GM12878 (cell line): ENCODE measurements around the gene LTA. TPM values are rescaled to one million over a fixed set of nuclear protein-coding genes. Genes with fewer than 3 reads are reported as not detected.

ENCODE experiments used
- ATAC-seq: fragments of 200-7000 bp; cut with Tn5 transposase; 3 replicates; pipeline ENCODE4 v1.9.1; 2020; ENCODE audit warnings: mild to moderate bottlenecking, moderate library complexity
- BruUV-seq: library from RNA; stranded (reverse); fragments of 400-500 nt; replicated peaks from 2 replicates; lab custom pipeline; 2021; lab: Mats Ljungman, UMichigan
- CTCF ChIA-PET: fragments of 300-600 bp; sonication (Branson Sonifier 250); formaldehyde crosslinking; extraction: SDS; loops from one replicate; lab custom pipeline; 2021; ENCODE audit warnings: inconsistent platforms; lab: Yijun Ruan, JAX
- POLR2A ChIA-PET: fragments of 350-600 bp; formaldehyde crosslinking; extraction: SDS; loops from one replicate; lab custom pipeline; 2021; ENCODE audit warnings: inconsistent platforms; lab: Charles Lee
- RAD21 ChIA-PET: fragments of 300-600 bp; sonication (Branson Sonifier 250); formaldehyde crosslinking; loops from one replicate; lab custom pipeline; 2023; ENCODE audit warnings: antibody characterized with exemption; ENCODE audit not compliant: unreplicated experiment; lab: Charles Lee
- SMC1A ChIA-PET: fragments of 300-600 bp; sonication (Branson Sonifier 250); formaldehyde crosslinking; loops from one replicate; lab custom pipeline; 2023; ENCODE audit not compliant: unreplicated experiment, uncharacterized antibody; lab: Charles Lee
- DNase-seq: peaks from one replicate; pipeline ENCODE4 v3.0.0-alpha.2; 2011; ENCODE audit warnings: low read depth, low spot score
- FAIRE-seq: peaks from 3 replicates; lab custom pipeline; 2011; peaks lifted over from hg19 to GRCh38; lab: Jason Lieb, UNC
- H2AFZ ChIP-seq: 2 replicates; pipeline ENCODE4 v1.6.0; 2011; ENCODE audit warnings: low read depth, low read length, control low read depth; ENCODE audit not compliant: control insufficient read depth
- H3K27ac ChIP-seq: 2 replicates; pipeline ENCODE4 v1.5.1; 2011; ENCODE audit warnings: control low read depth; ENCODE audit not compliant: control insufficient read depth, insufficient read depth
- H3K27me3 ChIP-seq, 2 experiments: replicated peaks in 1 of 2; 2 replicates each; pipeline versions ENCODE4 v1.6.0 to v1.6.1; 2011; ENCODE audit warnings: low read length in 1 of 2; ENCODE audit not compliant: control insufficient read depth in 2 of 2, insufficient read depth in 2 of 2
- H3K36me3 ChIP-seq, 2 experiments: 2 replicates each; pipeline ENCODE4 v1.5.1; 2011; ENCODE audit warnings: low read length in 1 of 2; ENCODE audit not compliant: control insufficient read depth in 2 of 2, insufficient read depth in 2 of 2
- H3K4me1 ChIP-seq: 2 replicates; pipeline ENCODE4 v1.6.1; 2011; ENCODE audit warnings: mild to moderate bottlenecking, low read length, moderate library complexity, mixed read lengths; ENCODE audit not compliant: control insufficient read depth, insufficient read depth
- H3K4me2 ChIP-seq: 2 replicates; pipeline ENCODE4 v1.6.0; 2011; ENCODE audit warnings: control low read depth; ENCODE audit not compliant: control insufficient read depth, insufficient read depth
- H3K4me3 ChIP-seq: fragments of 200-600 bp; sonication (generic); 2 replicates; pipeline ENCODE4 v1.5.1; 2016
- H3K79me2 ChIP-seq: 2 replicates; pipeline ENCODE4 v1.6.0; 2011; ENCODE audit warnings: low read length; ENCODE audit not compliant: control insufficient read depth, insufficient read depth
- H3K9ac ChIP-seq: 2 replicates; pipeline ENCODE4 v1.8.0; 2011; ENCODE audit warnings: low read length, control low read depth, mixed read lengths; ENCODE audit not compliant: control insufficient read depth, insufficient read depth
- H3K9me3 ChIP-seq: replicated peaks from 3 replicates; pipeline ENCODE4 v1.5.1; 2011; ENCODE audit warnings: mild to moderate bottlenecking, low read length; ENCODE audit not compliant: control insufficient read depth, insufficient read depth
- H4K20me1 ChIP-seq: 2 replicates; pipeline ENCODE4 v1.6.0; 2011; ENCODE audit not compliant: control insufficient read depth, insufficient read depth
- BACH1 ChIP-seq: fragments of 450-650 bp; IDR thresholded peaks from 2 replicates; pipeline ENCODE4 v1.6.1; 2017; ENCODE audit warnings: mild to moderate bottlenecking, borderline replicate concordance
- BCL11A ChIP-seq: IDR thresholded peaks from 2 replicates; pipeline ENCODE4 v1.6.1; 2011; ENCODE audit warnings: low read depth, low read length
- CEBPB ChIP-seq, 2 experiments: fragments of 150-350 bp in 1 of 2; IDR thresholded peaks; 2 replicates each; pipeline ENCODE4 v1.6.1; 2012 to 2014; ENCODE audit warnings: low read depth in 2 of 2, low read length in 2 of 2, borderline replicate concordance in 1 of 2, inconsistent platforms in 1 of 2
- CHD4 ChIP-seq: fragments of 200-600 bp; sonication (generic); IDR thresholded peaks from 2 replicates; pipeline ENCODE4 v1.6.1; 2016; ENCODE audit warnings: mild to moderate bottlenecking
- CREM ChIP-seq: IDR thresholded peaks from 2 replicates; pipeline ENCODE4 v1.6.1; 2014; ENCODE audit warnings: antibody characterized with exemption, low read depth
- HCFC1 ChIP-seq: fragments of 150-350 bp; IDR thresholded peaks from 2 replicates; pipeline ENCODE4 v1.6.1; 2014; ENCODE audit warnings: low read length
- HDGF ChIP-seq: fragments of 450-650 bp; IDR thresholded peaks from 2 replicates; pipeline ENCODE4 v1.6.1; 2016; ENCODE audit warnings: antibody characterized with exemption
- IKZF2 ChIP-seq, 2 experiments: fragments of 450-650 bp; IDR thresholded peaks; 2 replicates each; pipeline ENCODE4 v1.6.1; 2017; ENCODE audit warnings: mild to moderate bottlenecking in 2 of 2, moderate library complexity in 2 of 2
- MTA3 ChIP-seq: IDR thresholded peaks from 2 replicates; pipeline ENCODE4 v1.6.1; 2012; ENCODE audit warnings: low read length, inconsistent platforms, borderline replicate concordance
- POU2F2 ChIP-seq: IDR thresholded peaks from 3 replicates; pipeline ENCODE4 v1.6.1; 2011; ENCODE audit warnings: low read depth, mild to moderate bottlenecking, low read length, borderline replicate concordance
- RBBP5 ChIP-seq: fragments of 200-600 bp; sonication (generic); conservative IDR thresholded peaks from 2 replicates; pipeline ENCODE4 v1.6.1; 2016
- RCOR1 ChIP-seq: conservative IDR thresholded peaks from 2 replicates; pipeline ENCODE4 v1.6.1; 2012; ENCODE audit warnings: low read depth, low read length, improper control_type of control experiment
- TCF12 ChIP-seq: IDR thresholded peaks from 2 replicates; pipeline ENCODE4 v1.6.1; 2011; ENCODE audit warnings: low read depth, mild to moderate bottlenecking, low read length
- WRNIP1 ChIP-seq: IDR thresholded peaks from 2 replicates; pipeline ENCODE4 v1.6.1; 2011; ENCODE audit warnings: low read depth, low read length, improper control_type of control experiment, borderline replicate concordance
- ZNF274 ChIP-seq: IDR thresholded peaks from one replicate; pipeline ENCODE4 v1.8.0; 2011; ENCODE audit not compliant: insufficient read length, insufficient read depth
- WGBS: methylation state at CpG from one replicate; pipeline ENCODE4 v1.1.6; 2016; ENCODE audit warnings: low lambda C conversion rate; ENCODE audit not compliant: insufficient replicate concordance, insufficient coverage; ENCODE audit errors: missing lambda C conversion rate; 5-methylcytosine and 5-hydroxymethylcytosine counted together
- in situ Hi-C: fragments of 300-500 bp; cut with MboI; formaldehyde crosslinking; loops from 9 replicates; pipeline ENCODE4 v1.14.3; 2018; ENCODE audit warnings: mixed read lengths
- intact Hi-C: fragments of 100-400 bp; cut with micrococcal nuclease; formaldehyde crosslinking; loops from one replicate; pipeline ENCODE4 v1.14.2; 2022; ENCODE audit not compliant: unreplicated experiment
- polyA plus RNA-seq, 11 experiments: library from polyadenylated mRNA; depleted of rRNA in 4 of 11; unstranded in 6 of 11; stranded (reverse) in 5 of 11; fragments of >200 nt; fragmentation: Nextera tagmentation in 4 of 11; fragmentation: Illumina TruSeq in 1 of 11; extraction: Ambion mirVana in 4 of 11; extraction: Trizol in 1 of 11; gene quantifications; 1 replicate in 1 of 11; 2 replicates in 10 of 11; pipeline versions ENCODE4 v1.2.1 to v1.2.3, GENCODE V29; 2011 to 2016; ENCODE audit warnings: inconsistent platforms in 2 of 11, missing spikeins in 2 of 11, low read depth in 1 of 11
- total RNA-seq, 4 experiments: library from RNA; depleted of rRNA in 3 of 4; stranded (reverse); fragments of >200 nt in 3 of 4; fragmentation: Illumina TruSeq in 1 of 4; extraction: Trizol in 1 of 4; gene quantifications; 2 replicates each; pipeline versions ENCODE4 v1.2.1 to v1.2.3, GENCODE V29; 2013 to 2021
- TF ChIP-seq, protein P1 (sequence below): IDR thresholded peaks from 2 replicates; pipeline ENCODE4 v1.6.1; 2012; ENCODE audit warnings: low read depth, low read length, improper control_type of control experiment
- TF ChIP-seq, protein P2 (sequence below): fragments of 450-650 bp; IDR thresholded peaks from 2 replicates; pipeline ENCODE4 v1.6.1; 2017; ENCODE audit warnings: mild to moderate bottlenecking
- TF ChIP-seq, protein P3 (sequence below): IDR thresholded peaks from 2 replicates; pipeline ENCODE4 v1.6.1; 2012; ENCODE audit warnings: low read depth, low read length, improper control_type of control experiment

LTA gene
- total and polyA plus RNA-seq, 10 of the 15 experiments (the other 5 are each of a cell fraction or from before 2014, with no cell fraction given) = 27.5 to 100 (median 75.1) TPM

DNA sequence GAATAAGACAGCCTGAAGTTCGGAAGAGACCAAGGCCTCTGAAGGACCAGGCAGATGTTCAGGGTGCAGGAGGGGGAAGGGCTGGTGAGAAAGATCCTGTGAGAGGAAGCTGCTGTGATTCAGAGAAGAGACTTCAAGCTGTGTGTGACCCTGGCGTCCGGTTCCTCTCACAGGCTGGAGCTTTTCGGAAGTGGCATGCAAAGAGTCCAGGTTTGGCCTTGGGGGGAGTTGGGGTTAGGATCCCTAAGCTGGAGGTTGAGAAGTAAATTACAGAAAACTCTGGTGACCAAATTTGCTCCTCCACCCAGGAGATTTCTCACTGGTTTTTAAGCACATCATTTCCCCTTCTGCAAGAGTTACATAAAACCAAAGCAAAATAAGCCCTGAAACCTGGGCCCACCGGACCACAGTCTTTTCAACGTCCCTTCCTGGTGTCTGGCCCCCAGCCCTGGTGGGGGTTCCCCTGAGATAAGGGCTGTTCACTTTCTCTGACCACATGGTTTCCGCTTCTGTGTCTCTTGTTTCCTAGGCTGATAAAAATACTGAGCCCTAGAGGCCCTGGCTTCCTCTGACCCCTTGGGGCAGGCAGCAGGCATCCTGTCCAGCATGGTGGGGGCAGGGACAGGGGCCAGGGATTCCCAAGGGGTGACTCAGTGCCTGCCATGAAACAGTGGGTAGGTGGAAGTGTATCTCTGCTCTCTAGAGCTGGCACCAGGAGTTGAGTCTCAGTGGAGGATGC, 12.0 kb upstream of the LTA start:
- Histone ChIP-seq H4K20me1 (no peaks in the 10 kb centered on the region), H3K9me3 (no peaks in the 10 kb centered on the region), H3K9ac (peak overlapping the region; percentile 84), H3K4me2 (peak overlapping the region; percentile 94), H3K79me2 (peaks cover 16% of the 10 kb centered on the region), H3K36me3 (peaks cover 0 to 8% of the 10 kb centered on the region in 2 experiments; a peak in 2 of 4 replicates), H2AFZ (no peak overlapping the region), H3K27me3 (no peaks in the 10 kb centered on the region), H3K4me1 (peaks cover 79% of the 10 kb centered on the region), H3K4me3 (peak overlapping the region; percentile 55; the same call in 1 of the 2 replicates), H3K27ac (peak overlapping the region; percentile 99)
- POLR2A ChIA-PET = interaction anchor here (0.8 to 9.1 kb wide), 10 partner anchors 9 to 56 kb away, joined by 3 to 255 read pairs (median 6); partner anchors contain the start of genes DDX39B, LTB, NCR3 and NFKBIL1
- DNase-seq = peak; percentile 88
- intact Hi-C loops (loop anchor here (1.0 to 2.0 kb wide), 3 partner anchors 8 to 21 kb away; no protein-coding TSS in a partner anchor), in situ Hi-C loops (loop anchor here (25.0 kb wide), 2 partner anchors 1052 to 1402 kb away; partner anchors contain the start of genes BRD2 and HLA-DMA)
- 0% methylated on average over 7 of the region's 7 CpGs for WGBS
- peak; percentile 52 for FAIRE-seq
- peak; percentile 77 for ATAC-seq
- BruUV-seq = no TSS peak
- SMC1A ChIA-PET = interaction anchor here (0.9 to 34.7 kb wide), 5 partner anchors 9 to 64 kb away, joined by 3 to 1989 read pairs (median 7); partner anchors contain the start of genes ATP6V1G2, LST1, LTA and LTB
- CTCF ChIA-PET = interaction anchor here (0.9 to 34.8 kb wide), 5 partner anchors 8 to 28 kb away, joined by 4 to 2098 read pairs (median 27); partner anchors contain the start of genes LST1, LTA, LTB and NCR3
- RAD21 ChIA-PET = interaction anchor here (0.5 to 15.9 kb wide), 5 partner anchors 9 to 265 kb away, joined by 3 to 620 read pairs (median 62); partner anchors contain the start of genes ATP6V1G2, LST1, LTA and LTB
- TF ChIP-seq TCF12 (peak; percentile 91), ZNF274 (no peak), CHD4 (peak; percentile 41; the same call in 1 of the 2 replicates), IKZF2 (IDR thresholded peaks at IDR 0.05) (peak; percentile 72 to 84), POU2F2 (peak; percentile 66; the same call in 2 of the 3 replicates), HDGF (peak; percentile 33; the same call in 1 of the 2 replicates), CEBPB (IDR thresholded peaks at IDR 0.05; ENCODE audit: borderline replicate concordance in 1 of 2, low read depth in 2 of 2, low read length in 2 of 2) (peak in 1 of 2 experiments; percentile 59; a peak in 1 of 4 replicates), CREM (peak; percentile 78; the same call in 1 of the 2 replicates), RBBP5 (no peak), BCL11A (peak; percentile 77; the same call in 1 of the 2 replicates), HCFC1 (no peak), MTA3 (peak; percentile 79; the same call in 1 of the 2 replicates), WRNIP1 (peak; percentile 68; the same call in 1 of the 2 replicates), BACH1 (peak; percentile 13), RCOR1 (no peak)
- TF ChIP-seq, protein P1, sequence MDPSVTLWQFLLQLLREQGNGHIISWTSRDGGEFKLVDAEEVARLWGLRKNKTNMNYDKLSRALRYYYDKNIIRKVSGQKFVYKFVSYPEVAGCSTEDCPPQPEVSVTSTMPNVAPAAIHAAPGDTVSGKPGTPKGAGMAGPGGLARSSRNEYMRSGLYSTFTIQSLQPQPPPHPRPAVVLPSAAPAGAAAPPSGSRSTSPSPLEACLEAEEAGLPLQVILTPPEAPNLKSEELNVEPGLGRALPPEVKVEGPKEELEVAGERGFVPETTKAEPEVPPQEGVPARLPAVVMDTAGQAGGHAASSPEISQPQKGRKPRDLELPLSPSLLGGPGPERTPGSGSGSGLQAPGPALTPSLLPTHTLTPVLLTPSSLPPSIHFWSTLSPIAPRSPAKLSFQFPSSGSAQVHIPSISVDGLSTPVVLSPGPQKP = no peak
- TF ChIP-seq, protein P2, sequence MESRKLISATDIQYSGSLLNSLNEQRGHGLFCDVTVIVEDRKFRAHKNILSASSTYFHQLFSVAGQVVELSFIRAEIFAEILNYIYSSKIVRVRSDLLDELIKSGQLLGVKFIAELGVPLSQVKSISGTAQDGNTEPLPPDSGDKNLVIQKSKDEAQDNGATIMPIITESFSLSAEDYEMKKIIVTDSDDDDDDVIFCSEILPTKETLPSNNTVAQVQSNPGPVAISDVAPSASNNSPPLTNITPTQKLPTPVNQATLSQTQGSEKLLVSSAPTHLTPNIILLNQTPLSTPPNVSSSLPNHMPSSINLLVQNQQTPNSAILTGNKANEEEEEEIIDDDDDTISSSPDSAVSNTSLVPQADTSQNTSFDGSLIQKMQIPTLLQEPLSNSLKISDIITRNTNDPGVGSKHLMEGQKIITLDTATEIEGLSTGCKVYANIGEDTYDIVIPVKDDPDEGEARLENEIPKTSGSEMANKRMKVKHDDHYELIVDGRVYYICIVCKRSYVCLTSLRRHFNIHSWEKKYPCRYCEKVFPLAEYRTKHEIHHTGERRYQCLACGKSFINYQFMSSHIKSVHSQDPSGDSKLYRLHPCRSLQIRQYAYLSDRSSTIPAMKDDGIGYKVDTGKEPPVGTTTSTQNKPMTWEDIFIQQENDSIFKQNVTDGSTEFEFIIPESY = no peak
- TF ChIP-seq, protein P3, sequence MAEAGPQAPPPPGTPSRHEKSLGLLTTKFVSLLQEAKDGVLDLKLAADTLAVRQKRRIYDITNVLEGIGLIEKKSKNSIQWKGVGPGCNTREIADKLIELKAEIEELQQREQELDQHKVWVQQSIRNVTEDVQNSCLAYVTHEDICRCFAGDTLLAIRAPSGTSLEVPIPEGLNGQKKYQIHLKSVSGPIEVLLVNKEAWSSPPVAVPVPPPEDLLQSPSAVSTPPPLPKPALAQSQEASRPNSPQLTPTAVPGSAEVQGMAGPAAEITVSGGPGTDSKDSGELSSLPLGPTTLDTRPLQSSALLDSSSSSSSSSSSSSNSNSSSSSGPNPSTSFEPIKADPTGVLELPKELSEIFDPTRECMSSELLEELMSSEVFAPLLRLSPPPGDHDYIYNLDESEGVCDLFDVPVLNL = no peak
